Heart left ventricle (tissue), 16 donors: ENCODE data around the gene LPIN2. TPM values are rescaled to one million over a fixed set of nuclear protein-coding genes. Genes with fewer than 3 reads are reported as not detected.

ENCODE experiments used
- ATAC-seq, 4 donors: fragments of 200-7000 bp; cut with Tn5 transposase; one replicate each; pipeline ENCODE4 v1.9.1; 2020 to 2022; ENCODE audit warnings: moderate library complexity in 4 of 4, mild to moderate bottlenecking in 3 of 4, moderate number of reproducible peaks in 1 of 4
- DNase-seq, 5 donors: peaks; one replicate each; pipeline ENCODE4 v3.0.0-alpha.2; 2020
- H3K27ac ChIP-seq, 12 donors: fragments of 200-600 bp; sonication (generic) in 4 of 12; one replicate each; pipeline versions ENCODE4 v1.5.0 to v1.8.0; 2016 to 2022; ENCODE audit warnings: mild to moderate bottlenecking in 2 of 12
- H3K27me3 ChIP-seq, 9 donors: fragments of 200-600 bp; sonication (generic) in 2 of 9; one replicate each; pipeline versions ENCODE4 v1.5.1 to v1.8.0; 2016 to 2022; ENCODE audit warnings: mild to moderate bottlenecking in 3 of 9
- H3K36me3 ChIP-seq, 9 donors: fragments of 200-600 bp; sonication (generic) in 2 of 9; one replicate each; pipeline versions ENCODE4 v1.5.0 to v1.8.0; 2018 to 2022; ENCODE audit warnings: mild to moderate bottlenecking in 2 of 9
- H3K4me1 ChIP-seq, 12 donors: fragments of 200-600 bp; sonication (generic) in 4 of 12; one replicate each; pipeline versions ENCODE4 v1.5.0 to v1.8.0; 2016 to 2022; ENCODE audit warnings: mild to moderate bottlenecking in 3 of 12
- H3K4me3 ChIP-seq, 12 donors: fragments of 200-600 bp; sonication (generic) in 4 of 12; one replicate each; pipeline versions ENCODE4 v1.5.0 to v1.8.0; 2017 to 2022; ENCODE audit warnings: mild to moderate bottlenecking in 9 of 12, moderate library complexity in 4 of 12
- H3K9me3 ChIP-seq, 12 donors: fragments of 200-600 bp; sonication (generic) in 4 of 12; one replicate each; pipeline versions ENCODE4 v1.5.0 to v1.8.0; 2016 to 2022; ENCODE audit warnings: mild to moderate bottlenecking in 1 of 12
- CTCF ChIP-seq, 12 donors: fragments of 200-600 bp; sonication (generic) in 4 of 12; IDR thresholded peaks; one replicate each; pipeline versions ENCODE4 v1.5.0 to v1.8.0; 2018 to 2022; ENCODE audit warnings: antibody characterized with exemption in 12 of 12, mild to moderate bottlenecking in 5 of 12
- POLR2A ChIP-seq, 2 donors: fragments of 450-650 bp; IDR thresholded peaks; one replicate each; pipeline ENCODE4 v1.6.1; 2017; ENCODE audit warnings: antibody characterized with exemption in 2 of 2, mild to moderate bottlenecking in 2 of 2, moderate library complexity in 2 of 2
- WGBS, 4 donors: extraction: QIAGEN DNeasy Blood & Tissue Kit in 2 of 4; methylation state at CpG; one replicate each; pipeline versions ENCODE4 v1.1.5 to v1.1.7; 2013 to 2018; 5-methylcytosine and 5-hydroxymethylcytosine counted together
- intact Hi-C, 10 donors: fragments of 100-400 bp; cut with DNase I; formaldehyde crosslinking; loops; one replicate each; pipeline versions ENCODE4 v1.11.1 to v1.14.2; 2022
- polyA plus RNA-seq, 2 donors: library from polyadenylated mRNA; stranded (reverse); fragments of 200-250 nt; gene quantifications; one replicate each; pipeline ENCODE4 v1.2.3, GENCODE V29; 2013
- total RNA-seq, 9 donors: library from RNA; depleted of rRNA in 2 of 9; stranded (reverse); fragments of >200 nt in 2 of 9; fragmentation: NEBNext Ultra II Directional in 3 of 9; extraction: Animal tissue kit (Norgen Biotek cat#: 25700) in 3 of 9; gene quantifications; one replicate each; pipeline versions ENCODE4 v1.1.0 to v1.2.4, GENCODE V29; 2016 to 2023
- donor health status: ischemic (EF 13 %, LVEDD 7.1; RV severe dilation, severe dysfunction).
- donor health status: healthy with polysubstance abuse.
- donor health status: DM: no; HTN: yes; CAD: no.
- donor health status: DM: no; HTN: no; CAD: no.
- donor health status: ischemic (EF 25% LVEDD 6.9; RV normal size, moderate dysfunction).
- donor health status: ischemic (EF 25% LVEDD 5.7; RV mildly dilated, moderate dysfunction).
- donor health status: healthy.
- donor health status: DM: yes; HTN: yes; CAD: no.
- donor health status: ischemic (EF 35%, LVEDD 5.7; RV mildly dilated, moderate dysfunction).
- donor health status: nonischemic (EF 11% LVEDD 7.7; RV severe dilation, severe dysfunction).
- donor health status: DM: yes; HTN: yes; CAD: no.
- donor health status: PGD.
- donor health status: ischemic (EF 29% LVEDD 5.4; RV normal size, mild dysfunction).
- donor health status: nonischemic (EF 23%, LVEDD 6.1; RV moderate dilation, normal function).

The LPIN2 gene
- total and polyA plus RNA-seq, 11 donors, result 1.9 to 21.6 (median 10.9) TPM

GRCh38 chr18:2967820-2968219, 45.1 kb downstream of the LPIN2 start:
- peak overlapping the region in 8 of 12 donors; percentile 11 to 88 (median 47) for H3K27ac ChIP-seq

GRCh38 chr18:2967357-2967756, 45.6 kb downstream of the LPIN2 start:
- Histone ChIP-seq H3K4me1 (peaks cover 2 to 98% (median 16%) of the 10 kb centered on the region in 12 donors), H3K36me3 (no peaks in the 10 kb centered on the region), H3K4me3 (peak overlapping the region in 4 of 12 donors; percentile 4 to 32 (median 12)), H3K27ac (peak overlapping the region in 8 of 12 donors; percentile 11 to 88 (median 45)), H3K27me3 (no peaks in the 10 kb centered on the region), H3K9me3 (no peaks in the 10 kb centered on the region)
- 76 to 96% (median 89%) methylated on average over 11 of the region's 11 CpGs for WGBS, 4 donors
- TF ChIP-seq CTCF (IDR thresholded peaks at IDR 0.05) (no peak), POLR2A (IDR thresholded peaks at IDR 0.05) (no peak)
- no peak for DNase-seq
- ATAC-seq, result no peak
- intact Hi-C loops, result loop anchor here in 1 of 10 donors (10.0 kb wide), 1 partner anchor 277 kb away; the partner anchor contains the start of gene MYL12A

More at GRCh38 chr18:2967820-2968219, 45.1 kb downstream of the LPIN2 start:
- H3K27me3 ChIP-seq, result no peaks in the 10 kb centered on the region
- intact Hi-C loops, result loop anchor here in 1 of 10 donors (10.0 kb wide), 1 partner anchor 277 kb away; the partner anchor contains the start of gene MYL12A
- ATAC-seq, result no peak
- peaks cover 2 to 98% (median 20%) of the 10 kb centered on the region in 12 donors for H3K4me1 ChIP-seq
- H3K9me3 ChIP-seq, result no peaks in the 10 kb centered on the region
- peak overlapping the region in 4 of 12 donors; percentile 2 to 32 (median 6) for H3K4me3 ChIP-seq
- H3K36me3 ChIP-seq, result no peaks in the 10 kb centered on the region
- 53 to 76% (median 67%) methylated on average over 8 of the region's 8 CpGs for WGBS, 4 donors
- DNase-seq, result no peak
- no peak for TF ChIP-seq POLR2A (IDR thresholded peaks at IDR 0.05)
- TF ChIP-seq CTCF (IDR thresholded peaks at IDR 0.05), result no peak

- no peak overlapping the region for H3K4me3 ChIP-seq
- H3K9me3 ChIP-seq, result no peaks in the 10 kb centered on the region
- 97 to 98% (median 97%) methylated on average over 4 of the region's 4 CpGs for WGBS, 4 donors
- intact Hi-C loops, result loop anchor here in 1 of 10 donors (10.0 kb wide), 1 partner anchor 278 kb away; the partner anchor contains the start of gene MYL12A
- ATAC-seq, result no peak
- no peaks in the 10 kb centered on the region for H3K27me3 ChIP-seq
- TF ChIP-seq CTCF (IDR thresholded peaks at IDR 0.05) (no peak), POLR2A (IDR thresholded peaks at IDR 0.05) (no peak)
- DNase-seq, result no peak
- peak overlapping the region in 1 of 12 donors; percentile 88 for H3K27ac ChIP-seq
- H3K4me1 ChIP-seq, result peaks cover 2 to 98% (median 20%) of the 10 kb centered on the region in 12 donors
- no peaks in the 10 kb centered on the region for H3K36me3 ChIP-seq
These were observed 46.4 kb downstream of the LPIN2 start for GRCh38 chr18:2966560-2966959.

- Histone ChIP-seq H3K27me3 (no peaks in the 10 kb centered on the region), H3K27ac (peak overlapping the region in 1 of 12 donors; percentile 18), H3K4me1 (peaks cover 6 to 98% (median 22%) of the 10 kb centered on the region in 12 donors), H3K36me3 (no peaks in the 10 kb centered on the region), H3K9me3 (no peaks in the 10 kb centered on the region), H3K4me3 (no peak overlapping the region)
- ATAC-seq (no peak), DNase-seq (no peak)
- 96 to 99% (median 97%) methylated on average over 4 of the region's 4 CpGs for WGBS, 4 donors
- TF ChIP-seq CTCF (IDR thresholded peaks at IDR 0.05), result no peak
- TF ChIP-seq POLR2A (IDR thresholded peaks at IDR 0.05), result no peak
- intact Hi-C loops, result loop anchor here in 1 of 10 donors (10.0 kb wide), 1 partner anchor 279 kb away; the partner anchor contains the start of gene MYL12A
These were observed 47.1 kb downstream of the LPIN2 start for GRCh38 chr18:2965797-2966196.
